NCI-H446 (cell line): ENCODE data around the gene CNOT6.
"Not testable (repeated sequence)": the region's sequence is repeated elsewhere in the genome, so short reads cannot be mapped to it uniquely, and the experiment has no call there.

Source experiments
- DNase-seq, 2 experiments: peaks; one replicate each; lab custom pipeline; 2025; lab: John Stamatoyannopoulos, UW

Gene CNOT6

DNA sequence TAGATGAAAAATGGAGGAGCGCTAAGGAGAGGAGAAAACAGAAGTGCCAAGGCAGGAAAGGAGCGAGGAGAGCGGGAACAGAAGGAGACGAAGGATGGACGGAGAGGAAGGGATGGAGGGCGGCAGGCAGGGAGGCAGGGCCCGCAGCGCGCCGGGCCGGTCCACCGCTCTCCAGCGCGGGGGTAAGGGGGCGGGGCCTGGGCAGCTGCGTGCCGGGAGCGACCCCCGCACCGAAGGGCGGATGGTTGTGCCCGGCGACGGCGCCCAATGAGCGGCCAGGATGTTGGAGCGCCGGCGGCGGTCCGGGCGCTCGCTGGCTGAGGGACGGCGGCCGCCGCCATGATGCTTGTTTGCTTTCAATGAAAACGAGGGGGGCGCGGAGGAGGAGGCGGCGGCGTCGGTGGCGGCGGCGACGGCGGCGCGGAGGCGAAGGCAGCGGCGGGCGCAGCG is at the start of gene CNOT6:
Gene CNOT6 (plus strand): TSS at position 320 of the 450 bp plus-strand sequence. CDS start 34,898 bp downstream, outside the sequence.
- peak; percentile 74 to 94 for DNase-seq

- no peak for DNase-seq
Observed at GRCh38 chr5:180454752-180455151, 39.4 kb upstream of the CNOT6 start.

- DNase-seq, result no peak
Observed at GRCh38 chr5:180455872-180456271, 38.3 kb upstream of the CNOT6 start.

DNA sequence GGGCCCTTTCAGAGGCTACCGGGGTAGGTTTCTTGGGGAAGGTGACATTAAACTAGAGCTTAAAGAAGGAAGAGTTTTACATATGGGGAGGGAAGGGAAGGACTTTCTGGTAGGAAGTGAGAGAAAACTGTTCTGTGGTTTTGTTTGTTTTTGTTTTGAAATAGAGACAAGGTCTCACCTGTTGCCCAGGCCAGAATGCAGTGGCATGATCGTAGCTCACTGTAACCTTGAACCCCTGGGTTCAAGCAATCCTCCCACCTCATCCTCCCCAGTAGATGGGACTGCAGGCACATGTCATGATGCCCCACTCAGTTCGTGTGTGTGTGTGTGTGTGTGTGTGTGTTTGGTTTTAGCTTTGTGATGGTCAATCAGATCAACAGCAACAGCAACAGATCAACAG is 37.4 kb upstream of the CNOT6 start:
- DNase-seq, result no peak

- DNase-seq, result not testable (repeated sequence)
Observed at GRCh38 chr5:180458852-180459673, 35.1 kb upstream of the CNOT6 start.

DNA sequence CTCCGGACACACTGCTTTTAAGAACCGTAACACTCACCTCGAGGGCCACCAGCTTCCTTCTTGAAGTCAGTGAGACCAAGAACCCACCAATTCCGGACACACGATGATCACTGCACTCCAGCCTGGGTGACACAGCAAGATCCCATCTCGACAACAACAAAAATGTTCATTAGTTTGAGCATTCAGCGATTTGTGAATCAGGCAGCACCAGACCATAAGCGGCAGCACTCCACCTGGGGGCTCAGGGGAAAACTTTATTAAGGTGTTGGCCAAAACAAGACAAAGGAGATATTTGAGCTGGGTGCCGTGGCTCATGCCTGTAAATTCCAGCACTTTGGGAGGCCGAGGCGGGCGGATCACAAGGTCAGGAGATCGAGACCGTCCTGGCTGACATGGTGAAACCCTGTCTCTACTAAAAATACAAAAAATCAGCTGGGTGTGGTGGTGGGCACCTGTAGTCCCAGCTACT is 34.5 kb upstream of the CNOT6 start:
- not testable (repeated sequence) for DNase-seq

- no peak for DNase-seq
Observed at GRCh38 chr5:180460834-180461233, 33.3 kb upstream of the CNOT6 start.

DNA sequence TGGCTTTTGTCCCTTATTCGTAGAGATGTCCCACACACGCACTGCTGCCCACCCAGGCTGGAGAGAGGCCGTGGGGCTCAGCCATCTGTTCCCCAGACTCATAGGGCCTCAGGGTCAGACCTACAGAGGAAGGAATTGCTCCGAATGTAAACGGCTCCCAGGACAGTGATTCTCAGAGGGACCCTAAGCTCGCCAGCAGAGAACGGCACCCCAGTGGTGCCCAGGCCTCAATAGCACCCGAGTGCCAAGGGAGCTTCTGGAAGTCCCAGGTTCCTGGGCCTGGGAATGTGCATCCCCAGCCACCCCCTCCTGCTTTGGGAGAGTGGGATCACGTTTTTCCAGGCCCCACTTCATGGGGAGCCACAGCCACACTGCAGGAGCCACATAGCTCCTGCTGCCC is 32.9 kb upstream of the CNOT6 start:
- no peak for DNase-seq

- DNase-seq, result no peak
Observed at GRCh38 chr5:180463216-180463900, 30.8 kb upstream of the CNOT6 start.

DNA sequence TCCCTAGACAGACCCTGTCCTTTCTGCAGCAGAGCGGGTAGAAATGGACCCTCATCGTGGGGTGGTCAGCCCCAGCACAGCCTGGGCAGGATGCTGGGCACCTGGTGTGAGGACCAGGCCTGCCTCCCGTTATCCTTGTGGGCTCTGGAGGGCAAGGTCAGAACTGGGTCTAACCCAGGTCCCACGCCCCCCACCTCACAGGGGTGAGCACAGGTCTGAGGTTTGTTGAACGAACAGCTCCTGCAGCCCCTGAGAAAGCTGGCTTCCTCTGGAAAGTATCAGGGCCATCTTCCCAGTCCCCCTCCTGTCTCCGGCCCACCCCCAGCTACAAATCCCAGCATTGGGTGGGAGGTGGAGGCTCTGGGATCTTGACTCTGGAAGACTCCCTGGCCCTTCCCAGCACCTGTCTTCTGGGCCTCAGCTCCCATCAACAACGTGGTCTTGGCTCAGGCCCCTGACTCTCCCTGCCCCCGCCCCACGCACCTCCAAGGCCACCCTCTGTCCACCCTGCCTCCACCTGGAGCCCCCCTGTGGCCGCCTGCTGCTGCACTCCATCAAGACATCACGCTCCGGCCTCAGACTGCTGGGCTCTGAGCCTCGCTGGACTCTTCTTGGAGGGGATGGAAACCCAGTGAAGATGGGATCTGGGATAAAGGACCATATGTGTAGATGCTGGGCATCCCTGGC is 30.1 kb upstream of the CNOT6 start:
- no peak for DNase-seq

DNA sequence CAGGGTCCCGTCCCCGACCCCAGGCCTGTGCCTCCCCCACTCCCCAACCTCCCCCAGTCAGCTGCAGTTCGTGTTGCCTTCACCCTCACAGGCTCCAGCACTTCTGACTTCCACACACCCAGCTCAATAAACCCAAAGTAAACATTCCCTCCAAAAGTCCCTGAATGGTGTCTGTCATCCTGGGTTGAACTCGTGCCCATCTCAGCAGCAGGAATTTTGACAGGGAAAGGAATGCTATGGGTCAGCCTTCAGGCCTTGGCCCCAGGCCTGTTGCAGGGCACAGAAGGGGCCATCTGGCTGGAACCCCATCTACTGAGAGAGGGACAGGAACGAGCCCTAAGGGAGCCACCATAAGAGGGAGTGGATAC is 29.6 kb upstream of the CNOT6 start:
- no peak for DNase-seq

- not testable (repeated sequence) for DNase-seq
Observed at GRCh38 chr5:180465052-180465451, 29.1 kb upstream of the CNOT6 start.

DNA sequence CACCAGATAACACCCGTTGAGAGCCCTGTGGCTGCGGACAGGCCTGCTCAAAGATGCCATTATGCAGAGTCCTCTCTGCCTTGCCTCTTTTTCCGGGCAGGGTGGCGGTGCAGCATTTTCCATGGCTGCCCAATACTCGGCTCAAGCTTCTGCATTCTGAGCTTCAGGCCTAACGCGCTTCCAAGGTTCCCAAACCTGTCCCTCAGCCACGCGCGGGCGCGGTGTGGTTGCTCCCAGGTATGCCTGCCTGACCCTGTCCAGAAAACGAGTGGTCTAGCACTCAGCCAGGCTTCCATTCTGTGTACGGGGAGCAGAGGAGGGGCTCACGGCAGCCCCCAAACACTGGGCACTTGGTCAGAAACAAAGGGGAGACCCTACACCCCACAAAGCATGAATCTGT is 27.9 kb upstream of the CNOT6 start:
- no peak for DNase-seq

DNA sequence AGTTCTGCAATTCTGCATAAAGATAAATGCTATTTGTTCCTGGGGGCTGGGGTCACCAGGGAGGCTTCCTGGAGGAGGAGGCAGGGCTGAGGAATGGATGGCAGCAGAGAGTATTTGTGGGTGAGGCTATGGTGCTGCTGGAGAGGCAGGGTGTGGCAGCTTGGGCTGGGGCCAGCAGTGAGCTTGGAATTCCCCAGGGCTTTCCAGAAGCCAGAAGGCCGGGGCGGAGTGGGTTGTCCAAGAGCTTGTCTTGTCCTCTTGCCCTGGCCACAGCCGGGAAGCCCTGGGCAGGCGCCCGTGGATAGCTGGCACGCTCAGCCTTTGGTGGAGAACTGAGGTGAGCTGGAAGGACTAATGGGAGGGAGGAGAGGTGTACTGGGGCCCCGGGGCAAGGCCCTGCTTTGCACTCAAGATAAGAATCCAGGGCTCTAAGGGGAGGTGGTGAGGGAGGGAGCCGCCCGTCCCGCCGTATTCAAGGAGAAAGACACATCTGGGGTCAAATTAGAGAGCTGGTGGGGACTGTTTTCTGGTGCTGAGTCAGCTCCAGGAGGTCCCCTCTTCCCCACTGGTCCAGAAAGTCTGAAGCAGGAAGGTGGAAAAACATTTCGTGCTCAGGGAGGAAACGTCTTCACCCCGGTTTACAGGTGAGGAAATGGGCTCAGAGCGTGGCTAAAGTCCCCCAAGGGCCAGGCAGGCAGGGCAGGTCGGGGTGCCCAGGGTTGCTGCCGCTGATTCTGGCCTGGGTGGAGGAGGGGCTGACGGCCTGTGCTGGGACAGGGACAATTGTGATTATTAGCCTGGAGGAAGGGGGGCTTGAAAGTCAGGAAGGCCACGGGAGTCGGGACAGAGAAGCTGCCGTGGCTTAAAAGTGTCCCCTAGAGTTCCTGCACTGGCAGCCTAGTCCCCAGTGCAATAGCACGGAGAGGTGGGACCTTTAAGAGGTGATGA is 26.9 kb upstream of the CNOT6 start:
- no peak for DNase-seq

- DNase-seq, result no peak
Observed at GRCh38 chr5:180467989-180468731, 26.0 kb upstream of the CNOT6 start.

- no peak for DNase-seq
Observed at GRCh38 chr5:180468732-180469585, 25.2 kb upstream of the CNOT6 start.

GRCh38 chr5:180469586-180469865 is 24.7 kb upstream of the CNOT6 start:
- DNase-seq, result no peak

DNA sequence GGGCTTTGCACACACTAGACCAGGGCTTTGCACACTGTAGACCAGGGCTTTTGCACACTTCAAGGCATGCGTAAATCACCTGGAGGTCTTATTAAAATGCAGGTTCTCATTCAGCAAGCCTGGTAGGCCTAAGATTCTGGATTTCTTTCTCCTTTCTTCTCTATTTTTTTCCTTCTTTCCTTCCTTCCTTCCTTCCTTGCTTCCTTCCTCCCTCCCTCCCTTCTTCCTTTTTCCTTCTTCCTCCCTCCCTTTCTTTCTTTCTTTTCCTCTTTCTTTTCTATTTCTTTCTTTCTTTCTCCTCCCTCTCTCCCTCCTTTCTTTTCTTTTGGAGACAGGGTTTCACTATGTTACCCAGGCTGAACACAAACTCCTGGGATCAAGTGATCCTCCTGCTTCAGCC is 24.3 kb upstream of the CNOT6 start:
- no peak for DNase-seq

DNA sequence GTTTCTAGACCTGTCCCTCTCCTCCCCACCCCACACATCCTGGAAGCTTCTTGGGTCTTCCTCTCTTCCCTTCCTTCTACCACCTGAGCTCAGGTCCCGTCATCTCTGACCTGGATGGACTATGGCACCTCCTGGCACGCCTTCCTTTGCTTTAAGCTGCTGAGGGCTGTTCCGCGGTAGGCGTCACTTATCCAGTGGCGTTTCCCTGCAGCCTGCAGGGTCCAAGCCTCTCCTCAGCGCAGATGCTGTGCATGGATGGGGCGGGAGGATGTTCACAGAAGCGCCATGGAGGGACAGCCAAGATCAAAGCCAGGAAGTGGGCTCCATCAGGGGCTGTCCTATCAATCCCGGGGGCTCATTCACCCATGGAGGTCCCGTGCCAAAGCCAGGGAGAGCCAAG is 23.8 kb upstream of the CNOT6 start:
- no peak for DNase-seq

- peak; percentile 44 to 60 for DNase-seq
Observed at GRCh38 chr5:180470966-180471582, 23.1 kb upstream of the CNOT6 start.
